Renal cortical epithelial cell (primary cell): Measurements from ENCODE around the gene FGFBP3. TPM values are rescaled to one million over a fixed set of nuclear protein-coding genes. Genes with fewer than 3 reads are reported as not detected.
"Not testable (repeated sequence)": the region's sequence is repeated elsewhere in the genome, so short reads cannot be mapped to it uniquely, and the experiment has no call there.

Source experiments
- DNase-seq: peaks from one replicate; pipeline ENCODE4 v3.0.0-alpha.2; 2011; ENCODE audit warnings: low read depth
- total RNA-seq: library from RNA; depleted of rRNA; stranded (reverse); fragments of >200 nt; gene quantifications from 2 replicates; pipeline ENCODE4 v1.2.3, GENCODE V29; 2014

The FGFBP3 gene
- total RNA-seq, 1 donor from 2014 or later = 0.15 TPM

GRCh38 chr10:91901784-91902677 lies 7.3 kb downstream of the FGFBP3 start:
- peak; percentile 98 for DNase-seq

- DNase-seq = no peak
Observed at GRCh38 chr10:91897421-91897820, 11.9 kb downstream of the FGFBP3 start.

- no peak for DNase-seq
Observed at GRCh38 chr10:91896212-91896756, 13.0 kb downstream of the FGFBP3 start.

GRCh38 chr10:91894261-91894685 lies 15.0 kb downstream of the FGFBP3 start:
- not testable (repeated sequence) for DNase-seq

GRCh38 chr10:91893051-91893450 lies 16.2 kb downstream of the FGFBP3 start:
- DNase-seq = no peak

GRCh38 chr10:91891125-91892001 lies 17.9 kb downstream of the FGFBP3 start:
- peak; percentile 90 for DNase-seq

- no peak for DNase-seq
Observed at GRCh38 chr10:91887272-91888076, 21.8 kb downstream of the FGFBP3 start.

- no peak for DNase-seq
Observed at GRCh38 chr10:91886954-91887271, 22.4 kb downstream of the FGFBP3 start.

- no peak for DNase-seq
Observed at GRCh38 chr10:91885362-91886079, 23.8 kb downstream of the FGFBP3 start.

GRCh38 chr10:91884536-91884935 lies 24.8 kb downstream of the FGFBP3 start:
- DNase-seq = no peak

GRCh38 chr10:91883549-91884444 lies 25.5 kb downstream of the FGFBP3 start:
- peak; percentile 85 for DNase-seq

- DNase-seq = no peak
Observed at GRCh38 chr10:91880310-91880709, 29.0 kb downstream of the FGFBP3 start.

GRCh38 chr10:91879515-91880170 lies 29.6 kb downstream of the FGFBP3 start:
- DNase-seq = peak; percentile 27

- DNase-seq = no peak
Observed at GRCh38 chr10:91875779-91876178, 33.5 kb downstream of the FGFBP3 start.

GRCh38 chr10:91875156-91875555 lies 34.1 kb downstream of the FGFBP3 start:
- DNase-seq = no peak

GRCh38 chr10:91865562-91866081 lies 43.7 kb downstream of the FGFBP3 start:
- DNase-seq = no peak

- no peak for DNase-seq
Observed at GRCh38 chr10:91864744-91865143, 44.5 kb downstream of the FGFBP3 start.

- no peak for DNase-seq
Observed at GRCh38 chr10:91864099-91864498, 45.2 kb downstream of the FGFBP3 start.

GRCh38 chr10:91860885-91861284 lies 48.4 kb downstream of the FGFBP3 start:
- DNase-seq = no peak
